ENCODE measurements around the gene CD1C.

DNA sequence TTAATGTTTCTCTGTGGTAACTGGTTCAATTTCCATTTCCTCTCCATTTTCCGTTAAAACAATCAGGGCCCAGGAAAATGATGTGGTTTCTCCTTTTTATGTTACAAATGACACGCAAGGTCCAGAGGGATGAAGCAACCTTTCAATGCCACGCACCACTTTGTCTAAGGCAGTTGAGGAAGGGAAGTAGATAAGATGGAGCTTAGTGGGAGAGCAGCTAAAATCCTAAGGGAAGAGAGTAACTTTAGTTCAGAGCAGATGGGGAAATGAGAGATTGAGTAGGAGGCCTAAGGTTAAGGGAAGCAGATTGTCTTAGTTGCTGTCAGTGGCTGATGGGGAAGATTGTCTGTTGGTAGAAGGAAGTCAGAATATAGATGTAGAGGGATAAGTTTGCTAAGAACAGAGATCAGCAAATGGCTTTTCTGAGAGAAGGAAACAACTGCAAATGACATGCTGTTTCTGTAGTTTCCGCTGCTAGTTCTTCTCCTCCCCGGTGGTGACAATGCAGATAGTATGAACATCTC is 660 bp downstream of the CD1C start:
- TF ChIP-seq, protein P1, sequence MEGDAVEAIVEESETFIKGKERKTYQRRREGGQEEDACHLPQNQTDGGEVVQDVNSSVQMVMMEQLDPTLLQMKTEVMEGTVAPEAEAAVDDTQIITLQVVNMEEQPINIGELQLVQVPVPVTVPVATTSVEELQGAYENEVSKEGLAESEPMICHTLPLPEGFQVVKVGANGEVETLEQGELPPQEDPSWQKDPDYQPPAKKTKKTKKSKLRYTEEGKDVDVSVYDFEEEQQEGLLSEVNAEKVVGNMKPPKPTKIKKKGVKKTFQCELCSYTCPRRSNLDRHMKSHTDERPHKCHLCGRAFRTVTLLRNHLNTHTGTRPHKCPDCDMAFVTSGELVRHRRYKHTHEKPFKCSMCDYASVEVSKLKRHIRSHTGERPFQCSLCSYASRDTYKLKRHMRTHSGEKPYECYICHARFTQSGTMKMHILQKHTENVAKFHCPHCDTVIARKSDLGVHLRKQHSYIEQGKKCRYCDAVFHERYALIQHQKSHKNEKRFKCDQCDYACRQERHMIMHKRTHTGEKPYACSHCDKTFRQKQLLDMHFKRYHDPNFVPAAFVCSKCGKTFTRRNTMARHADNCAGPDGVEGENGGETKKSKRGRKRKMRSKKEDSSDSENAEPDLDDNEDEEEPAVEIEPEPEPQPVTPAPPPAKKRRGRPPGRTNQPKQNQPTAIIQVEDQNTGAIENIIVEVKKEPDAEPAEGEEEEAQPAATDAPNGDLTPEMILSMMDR (IDR thresholded peaks at IDR 0.05; ENCODE audit: low read depth, low read length), result no peak
- TF ChIP-seq POLR2A (IDR thresholded peaks at IDR 0.05; ENCODE audit: extremely low read depth, insufficient read length), result no peak
- TF ChIP-seq, protein P2, sequence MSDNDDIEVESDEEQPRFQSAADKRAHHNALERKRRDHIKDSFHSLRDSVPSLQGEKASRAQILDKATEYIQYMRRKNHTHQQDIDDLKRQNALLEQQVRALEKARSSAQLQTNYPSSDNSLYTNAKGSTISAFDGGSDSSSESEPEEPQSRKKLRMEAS (IDR thresholded peaks at IDR 0.05; ENCODE audit: low read depth, low read length), result no peak

Measured in NB4 (cell line).